Panc1 (cell line): ENCODE results near the gene GRIK3.

Experiments
- CTCF ChIP-seq: fragments of 450-650 bp; IDR thresholded peaks from 2 replicates; pipeline ENCODE4 v1.5.1; 2017; ENCODE audit warnings: mild to moderate bottlenecking
- POLR2AphosphoS5 ChIP-seq: IDR thresholded peaks from 2 replicates; pipeline ENCODE4 v1.6.1; 2012; ENCODE audit warnings: mild to moderate bottlenecking, low read depth, low read length, moderate library complexity
- TCF7L2 ChIP-seq: IDR thresholded peaks from 2 replicates; pipeline ENCODE4 v1.6.1; 2011; ENCODE audit warnings: mild to moderate bottlenecking, low read depth, low read length, inconsistent platforms

GRCh38 chr1:36876990-36877389 is 157.3 kb downstream of the GRIK3 start:
- TF ChIP-seq CTCF (no peak), TCF7L2 (no peak), POLR2AphosphoS5 (no peak)
